Left lobe of liver (tissue), 2 donors: ENCODE results near the gene SLC10A7. TPM values are rescaled to one million over a fixed set of nuclear protein-coding genes. Genes with fewer than 3 reads are reported as not detected.

Experiments
- ATAC-seq: fragments of 200-7000 bp; cut with Tn5 transposase; one replicate; pipeline ENCODE4 v1.9.1; 2020; ENCODE audit warnings: mild to moderate bottlenecking, moderate library complexity
- DNase-seq: peaks from one replicate; pipeline ENCODE4 v3.0.0-alpha.2; 2020; ENCODE audit warnings: low spot score
- total RNA-seq: library from RNA; stranded (reverse); gene quantifications from one replicate; pipeline ENCODE4 v1.2.1, GENCODE V29; 2021
- donor health status: DM: no; HTN: no; CAD: no; lungs with moderate emphysema.
- donor health status: DM: no; HTN: yes; CAD: no.

SLC10A7 gene
- total RNA-seq, 1 donor from 2014 or later, result 8.6 TPM

- DNase-seq, result no peak
- ATAC-seq, result no peak
These were observed 202.8 kb downstream of the SLC10A7 start for GRCh38 chr4:146318894-146319293.

- no peak for DNase-seq
- no peak for ATAC-seq
These were observed 204.0 kb downstream of the SLC10A7 start for GRCh38 chr4:146317783-146318182.

DNA sequence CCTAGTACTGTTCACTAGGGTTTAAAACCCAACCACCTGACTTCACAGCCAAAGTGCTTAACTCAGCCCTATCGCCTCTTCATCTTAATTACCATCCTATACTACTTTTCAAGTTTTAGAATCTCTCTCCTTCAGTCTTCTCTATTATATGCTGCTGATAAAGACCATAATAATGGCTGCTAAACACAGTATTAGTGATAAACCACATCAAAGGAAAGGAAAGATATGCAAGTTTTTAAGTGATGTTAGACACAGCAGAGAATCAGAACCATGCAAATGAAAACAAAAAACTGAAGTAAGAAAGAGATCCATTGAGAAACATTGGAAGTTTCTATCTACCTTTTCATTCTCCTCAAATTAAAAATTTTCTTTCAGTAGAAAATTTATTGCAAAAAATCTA, 206.6 kb downstream of the SLC10A7 start:
- ATAC-seq, result no peak
- DNase-seq, result no peak

DNA sequence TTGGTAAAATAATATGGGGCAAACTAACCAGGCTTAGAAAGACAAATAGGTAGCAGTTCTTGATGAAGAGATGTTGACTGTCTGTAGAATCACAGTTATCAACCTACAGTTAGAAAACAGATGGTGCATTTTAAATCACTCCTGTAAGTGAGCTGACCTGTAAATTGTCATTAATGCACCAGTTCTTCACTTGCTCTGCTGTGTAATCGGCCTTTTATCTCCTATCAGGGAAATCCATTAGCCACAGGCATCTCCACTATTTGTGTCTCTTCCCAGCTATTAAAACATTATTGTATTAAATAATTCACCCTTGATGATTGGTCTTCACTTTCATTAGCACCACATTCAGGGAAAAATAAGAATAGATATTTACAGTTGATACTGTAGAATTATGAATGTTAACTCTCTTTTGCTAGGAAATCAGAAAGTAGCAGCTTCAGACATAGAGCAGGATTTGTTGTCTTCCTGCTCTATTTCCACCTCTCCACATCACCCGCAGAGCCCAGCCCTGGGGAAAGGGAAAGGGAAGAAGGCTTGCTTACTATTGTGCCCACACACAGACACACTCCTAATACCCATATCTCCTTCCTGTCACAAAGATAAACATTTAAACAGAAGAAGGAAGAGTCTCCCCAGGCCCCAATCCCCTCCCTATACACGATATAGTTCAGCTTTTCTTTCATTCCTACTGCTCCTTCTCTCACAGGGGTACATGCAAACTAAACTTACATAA, 210.3 kb downstream of the SLC10A7 start:
- no peak for DNase-seq

GRCh38 chr4:146310319-146311021, 211.3 kb downstream of the SLC10A7 start:
- ATAC-seq, result no peak
- no peak for DNase-seq

More for the DNA sequence above, 210.3 kb downstream of the SLC10A7 start:
- ATAC-seq, result no peak

DNA sequence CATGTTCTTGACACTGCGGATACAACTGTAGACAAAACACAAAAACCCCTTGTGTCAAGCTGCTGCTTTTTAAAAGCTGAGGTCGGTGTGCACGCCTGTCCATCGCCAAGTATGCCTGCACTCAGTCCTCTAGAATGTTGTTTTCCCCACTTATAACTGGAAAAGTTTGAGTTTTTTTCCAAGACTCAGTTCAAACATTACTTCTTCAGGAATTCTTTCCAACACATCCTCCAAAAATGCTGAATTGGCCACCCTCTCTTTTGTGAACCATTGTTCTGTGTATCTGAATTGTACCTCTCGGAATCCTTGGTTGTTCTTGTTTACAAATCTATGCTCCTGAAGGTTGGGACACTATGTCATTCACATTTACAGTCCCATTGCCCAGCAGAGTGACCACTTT, 212.8 kb downstream of the SLC10A7 start:
- no peak for DNase-seq
- no peak for ATAC-seq

DNA sequence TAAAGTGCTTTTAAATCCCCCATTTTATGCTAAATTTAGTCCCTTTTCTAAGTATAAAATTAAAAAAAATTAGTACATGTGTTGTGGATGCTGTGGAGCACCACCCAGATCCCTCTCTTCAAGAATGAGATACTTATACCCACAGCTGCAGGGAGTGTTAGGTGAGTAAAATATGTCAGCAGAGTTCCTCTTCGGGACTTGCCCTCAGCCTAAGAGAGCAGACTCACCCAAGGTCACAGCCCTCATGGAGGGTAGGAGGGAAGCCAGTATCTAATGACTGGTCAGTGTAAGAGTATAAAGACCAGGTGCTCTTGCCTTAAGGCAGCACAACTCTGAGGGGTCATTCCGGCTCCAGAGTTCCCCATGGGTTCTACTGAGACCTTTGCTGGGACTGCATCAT, 218.9 kb downstream of the SLC10A7 start:
- ATAC-seq (no peak), DNase-seq (no peak)

DNA sequence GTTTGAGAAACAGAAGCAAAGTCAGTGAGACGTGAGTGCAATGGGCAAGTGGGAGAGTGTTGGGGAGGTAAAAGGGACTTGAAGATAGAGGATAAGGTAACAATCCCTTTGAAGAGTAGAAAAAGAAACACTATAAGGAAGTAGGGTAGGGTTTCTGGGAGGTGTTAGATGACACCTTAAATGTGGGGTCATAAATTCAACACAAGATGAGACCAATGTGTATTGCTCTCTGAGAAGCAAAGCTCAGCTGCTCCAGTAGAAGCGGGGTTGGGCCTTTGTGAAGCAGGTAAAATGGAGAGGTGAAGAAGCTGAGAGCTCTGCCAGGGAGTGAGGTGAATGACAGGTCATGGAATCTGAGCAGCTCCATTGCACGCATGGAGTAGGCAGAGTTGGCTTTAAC, 222.1 kb downstream of the SLC10A7 start:
- ATAC-seq (no peak), DNase-seq (no peak)

GRCh38 chr4:146294776-146295175, 227.0 kb downstream of the SLC10A7 start:
- ATAC-seq (no peak), DNase-seq (no peak)

DNA sequence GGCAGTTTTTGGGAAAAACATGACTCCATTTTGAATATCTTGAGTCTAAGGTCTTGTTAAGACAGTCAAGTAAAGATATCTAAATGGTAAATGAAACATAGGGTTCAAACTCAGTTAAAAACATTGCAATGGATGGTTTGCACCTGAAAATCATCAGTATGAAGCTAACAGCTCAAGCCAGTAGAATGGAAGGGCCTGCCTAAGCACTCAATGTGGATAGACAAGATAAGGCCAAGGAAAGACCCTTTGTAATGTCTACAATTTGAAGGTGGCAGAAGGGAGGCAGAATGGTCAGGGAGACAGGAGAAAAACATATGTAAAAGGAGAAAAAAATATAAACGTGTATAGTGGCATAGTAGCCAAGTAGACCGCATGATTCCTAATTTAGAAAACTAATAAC, 229.2 kb downstream of the SLC10A7 start:
- no peak for ATAC-seq
- no peak for DNase-seq

GRCh38 chr4:146291313-146291712, 230.4 kb downstream of the SLC10A7 start:
- ATAC-seq, result no peak
- no peak for DNase-seq

- DNase-seq (no peak), ATAC-seq (no peak)
These were observed 233.5 kb downstream of the SLC10A7 start for GRCh38 chr4:146288193-146288592.

GRCh38 chr4:146285037-146285436, 236.7 kb downstream of the SLC10A7 start:
- DNase-seq (no peak), ATAC-seq (no peak)

DNA sequence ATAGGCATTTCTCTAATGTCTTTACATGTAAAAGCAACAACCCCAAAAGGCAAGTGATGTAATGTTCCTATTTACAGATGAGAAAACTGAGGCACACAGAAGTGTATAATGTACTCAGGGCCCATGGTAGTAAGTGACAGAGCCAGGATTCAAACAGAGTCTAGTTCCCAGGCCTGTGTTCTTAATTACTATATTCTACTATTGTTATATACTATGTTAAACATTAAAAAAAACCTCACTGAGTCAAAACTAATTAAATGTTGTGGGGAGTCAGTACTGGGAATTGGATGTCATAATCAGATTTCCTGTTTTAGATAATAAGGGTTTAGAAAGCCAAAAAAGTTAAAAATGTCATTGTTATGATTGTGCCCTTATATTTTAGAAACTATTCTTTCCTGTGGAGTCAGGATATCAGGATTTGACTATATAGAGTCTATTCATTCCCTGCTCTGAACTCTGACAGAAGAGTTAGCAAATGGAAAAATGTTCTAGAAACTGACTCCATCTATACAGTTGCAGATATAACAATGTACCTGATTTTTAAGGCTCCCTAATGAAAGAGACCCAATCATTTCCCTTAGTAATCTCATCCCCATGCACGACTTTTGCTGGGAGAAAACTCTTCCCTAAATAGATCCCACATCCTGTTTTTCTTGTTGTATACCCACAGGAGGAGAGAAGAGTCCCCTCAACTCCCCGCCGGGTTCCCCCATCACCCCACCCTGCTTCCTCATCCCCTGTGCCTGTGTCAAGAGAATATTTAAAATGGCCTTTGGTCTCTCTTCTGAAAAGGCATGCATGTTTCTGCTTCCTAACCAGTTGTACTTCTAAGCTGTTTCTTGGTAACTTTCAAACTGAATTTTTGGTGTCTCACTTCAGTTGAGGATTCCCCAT, 237.7 kb downstream of the SLC10A7 start:
- ATAC-seq (no peak), DNase-seq (no peak)

DNA sequence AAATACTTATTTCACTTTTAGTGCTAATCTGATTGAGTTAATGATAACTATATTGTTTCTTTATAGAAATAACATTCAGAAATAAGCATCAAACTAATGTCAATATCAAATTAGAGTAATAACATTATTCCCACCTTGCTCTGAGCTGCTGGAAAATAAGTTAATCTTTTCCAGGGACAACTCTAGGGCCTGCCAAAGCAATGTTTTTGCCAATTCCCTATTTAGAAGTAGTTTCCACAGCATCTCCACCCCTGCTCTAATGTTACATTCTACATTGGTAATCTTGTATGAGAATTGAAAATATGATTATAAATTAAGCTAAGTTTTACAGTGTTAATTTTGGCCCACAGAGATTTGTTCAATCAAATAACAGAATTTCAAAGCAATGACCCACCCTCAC, 239.1 kb downstream of the SLC10A7 start:
- ATAC-seq, result no peak
- DNase-seq, result no peak

DNA sequence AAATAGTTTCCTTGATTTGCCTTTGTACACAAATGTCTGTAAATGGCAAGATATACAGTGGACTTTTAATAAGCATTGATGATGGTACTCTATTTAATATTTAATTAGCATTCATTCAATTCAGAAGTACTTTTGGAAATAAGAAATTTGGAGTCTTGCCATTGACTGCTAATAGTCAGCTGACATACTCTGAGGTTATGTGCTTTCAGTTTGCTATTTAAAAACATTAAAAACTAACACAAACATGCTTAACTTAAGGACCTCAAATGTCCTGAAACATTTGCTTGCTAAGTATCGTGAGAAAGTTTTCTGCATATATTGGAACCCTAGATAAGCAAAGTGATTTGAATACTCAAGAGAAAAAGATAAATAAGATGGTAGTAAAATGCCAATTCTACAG, 242.8 kb downstream of the SLC10A7 start:
- no peak for ATAC-seq
- DNase-seq, result no peak

DNA sequence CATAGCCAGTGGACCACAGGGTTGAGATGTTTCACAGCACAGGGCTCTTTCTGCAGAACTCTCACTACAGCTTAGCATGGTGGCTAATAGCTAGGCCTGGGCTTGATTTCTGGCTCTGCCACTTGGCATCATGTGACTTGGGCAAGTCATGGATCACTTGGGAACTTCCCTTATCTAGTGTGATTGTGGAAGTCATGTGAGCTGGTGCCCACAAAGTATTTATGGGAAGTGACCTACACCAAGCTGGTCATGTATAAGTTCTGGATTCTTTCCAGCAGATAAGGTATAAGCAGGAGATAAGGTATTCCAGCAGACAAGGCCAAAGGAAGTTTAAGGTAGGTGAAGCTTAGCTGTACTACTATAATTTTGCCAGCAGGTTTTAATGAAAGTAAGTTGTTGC, 246.4 kb downstream of the SLC10A7 start:
- ATAC-seq (no peak), DNase-seq (no peak)

DNA sequence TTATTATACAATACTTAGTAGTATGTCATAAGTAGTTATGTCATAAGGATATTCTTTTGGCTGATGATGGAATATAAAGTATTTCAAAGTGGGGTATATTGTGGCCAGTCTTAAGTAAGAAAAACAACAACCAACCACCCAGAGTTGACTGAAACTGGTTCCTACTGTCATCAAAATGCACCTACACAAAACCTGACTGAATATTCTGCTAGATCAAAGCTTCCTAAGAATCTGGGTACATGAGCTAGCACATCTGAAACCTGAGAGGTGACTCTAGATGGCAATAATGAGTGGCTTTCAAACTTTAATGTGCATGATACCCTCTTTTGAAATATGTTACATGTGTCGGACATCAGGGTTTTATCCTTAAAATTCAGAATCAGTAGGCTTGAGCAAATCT, 247.0 kb downstream of the SLC10A7 start:
- no peak for ATAC-seq
- no peak for DNase-seq

- no peak for ATAC-seq
- no peak for DNase-seq
These were observed 248.4 kb downstream of the SLC10A7 start for GRCh38 chr4:146273204-146273901.

GRCh38 chr4:146271466-146271865, 250.3 kb downstream of the SLC10A7 start:
- DNase-seq, result no peak
- ATAC-seq, result no peak

DNA sequence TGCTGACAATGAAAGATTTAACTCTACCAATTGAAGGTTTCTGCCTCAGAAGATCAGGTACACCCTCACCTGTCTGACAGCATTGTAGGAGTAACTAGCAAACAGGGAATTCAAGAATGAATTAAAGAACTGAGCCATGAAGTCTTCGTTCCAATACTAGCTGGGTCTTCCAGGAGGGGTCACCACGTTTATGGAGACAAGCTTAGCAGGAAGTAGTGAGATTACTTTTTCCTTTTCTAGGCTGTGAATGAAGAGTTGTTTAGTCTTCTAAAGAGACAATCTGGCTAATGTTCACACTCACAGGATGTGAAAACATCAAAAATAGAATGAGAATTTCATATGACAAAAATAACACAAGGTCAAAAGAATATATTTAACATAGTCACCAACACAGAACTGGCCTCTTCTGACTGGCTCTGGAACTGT, 252.5 kb downstream of the SLC10A7 start:
- ATAC-seq, result no peak
- no peak for DNase-seq
